ENCODE data around the gene ERMAP.
"Not testable (repeated sequence)": the region's sequence is repeated elsewhere in the genome, so short reads cannot be mapped to it uniquely, and the experiment has no call there.

The ERMAP gene

GRCh38 chr1:42873108-42873507 lies 56.2 kb downstream of the ERMAP start:
- DNase-seq (ENCODE audit: low spot score): not testable (repeated sequence)

GRCh38 chr1:42873670-42874069 lies 56.7 kb downstream of the ERMAP start:
- DNase-seq (ENCODE audit: low spot score): no peak

GRCh38 chr1:42876009-42876408 lies 59.1 kb downstream of the ERMAP start:
- DNase-seq (ENCODE audit: low spot score): no peak

- no peak for DNase-seq (ENCODE audit: low spot score)
Observed at GRCh38 chr1:42877380-42877779, 60.5 kb downstream of the ERMAP start.

GRCh38 chr1:42880384-42880783 lies 63.5 kb downstream of the ERMAP start:
- DNase-seq (ENCODE audit: low spot score): no peak

- no peak for DNase-seq (ENCODE audit: low spot score)
Observed at GRCh38 chr1:42886046-42886739, 69.3 kb downstream of the ERMAP start.

GRCh38 chr1:42886800-42887199 lies 69.9 kb downstream of the ERMAP start:
- DNase-seq (ENCODE audit: low spot score): no peak

GRCh38 chr1:42887366-42887765 lies 70.4 kb downstream of the ERMAP start:
- DNase-seq (ENCODE audit: low spot score): no peak

- no peak for DNase-seq (ENCODE audit: low spot score)
Observed at GRCh38 chr1:42888013-42888633, 71.2 kb downstream of the ERMAP start.

GRCh38 chr1:42889264-42889663 lies 72.3 kb downstream of the ERMAP start:
- no peak for DNase-seq (ENCODE audit: low spot score)

- DNase-seq (ENCODE audit: low spot score): no peak
Observed at GRCh38 chr1:42891465-42892138, 74.7 kb downstream of the ERMAP start.

All from SK-N-DZ (cell line).